GM18870 (cell line): ENCODE results near the gene NINJ2.
"Not testable (repeated sequence)": the region's sequence is repeated elsewhere in the genome, so short reads cannot be mapped to it uniquely, and the experiment has no call there.

Experiments used
- ATAC-seq: cut with Tn5 transposase; IDR thresholded peaks from one replicate; pipeline ENCODE4 v1.9.1; 2021; ENCODE audit warnings: moderate library complexity; ENCODE audit not compliant: unreplicated experiment

Gene NINJ2

DNA sequence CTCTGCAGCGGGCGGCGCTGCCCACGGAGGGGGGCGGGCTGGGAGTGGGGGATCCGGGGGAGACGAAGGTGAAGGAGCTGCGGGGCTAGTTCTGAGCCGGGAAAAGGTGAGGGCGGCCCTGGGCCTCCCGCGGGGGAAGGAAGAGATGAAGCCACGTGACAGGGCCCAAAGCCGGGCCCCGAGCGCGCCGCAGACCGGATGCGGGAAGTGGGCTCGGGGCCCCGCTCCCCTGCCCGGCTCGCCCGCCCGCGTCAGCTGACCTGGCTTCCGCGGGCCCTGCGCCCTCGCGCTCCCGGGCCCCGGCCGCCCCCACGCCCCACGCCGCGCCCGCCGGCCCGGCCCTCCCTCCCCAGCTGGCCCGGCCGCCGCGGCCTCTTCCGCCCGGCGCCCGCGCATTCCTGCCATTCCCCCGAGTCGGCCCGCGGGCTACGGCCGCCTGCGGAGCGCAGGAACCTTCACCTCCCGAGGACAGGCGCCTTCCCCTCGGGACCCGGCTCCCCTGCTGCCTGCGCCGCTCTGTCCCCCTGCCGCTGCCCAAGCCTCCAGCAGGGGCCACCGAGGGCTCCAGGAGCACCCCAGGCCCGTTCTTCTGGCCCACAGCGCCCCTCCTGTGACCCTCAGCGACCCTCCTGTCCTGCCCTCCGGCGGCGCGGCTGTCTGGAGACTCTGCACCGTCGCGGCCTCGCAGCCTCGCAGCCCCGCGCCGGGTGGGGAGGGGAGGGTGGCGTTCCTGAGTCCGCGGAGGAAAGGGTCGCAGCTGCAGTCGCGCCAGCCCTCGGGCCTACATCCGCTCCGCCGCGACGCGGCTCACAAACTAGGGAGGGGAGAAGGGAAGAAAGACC, 20.4 kb downstream of the NINJ2 start:
- no peak for ATAC-seq

DNA sequence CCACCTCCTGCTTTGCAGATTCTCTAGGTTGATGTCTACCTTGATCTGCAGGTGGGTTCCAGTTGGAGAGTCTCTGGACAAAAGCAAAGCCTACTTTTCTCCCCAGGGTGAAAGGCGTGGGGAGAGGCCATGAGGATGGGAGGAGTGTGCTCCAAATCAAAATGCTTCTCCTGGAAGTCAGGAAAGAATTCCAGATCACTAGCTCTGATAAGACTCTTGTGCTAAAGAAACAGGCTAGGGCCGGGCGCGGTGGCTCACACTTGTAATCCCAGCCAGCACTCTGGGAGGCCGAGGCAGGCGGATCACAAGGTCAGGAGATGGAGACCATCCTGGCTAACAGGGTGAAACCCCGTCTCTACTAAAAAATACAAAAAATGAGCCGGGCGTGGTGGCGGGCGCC, 21.9 kb downstream of the NINJ2 start:
- not testable (repeated sequence) for ATAC-seq

DNA sequence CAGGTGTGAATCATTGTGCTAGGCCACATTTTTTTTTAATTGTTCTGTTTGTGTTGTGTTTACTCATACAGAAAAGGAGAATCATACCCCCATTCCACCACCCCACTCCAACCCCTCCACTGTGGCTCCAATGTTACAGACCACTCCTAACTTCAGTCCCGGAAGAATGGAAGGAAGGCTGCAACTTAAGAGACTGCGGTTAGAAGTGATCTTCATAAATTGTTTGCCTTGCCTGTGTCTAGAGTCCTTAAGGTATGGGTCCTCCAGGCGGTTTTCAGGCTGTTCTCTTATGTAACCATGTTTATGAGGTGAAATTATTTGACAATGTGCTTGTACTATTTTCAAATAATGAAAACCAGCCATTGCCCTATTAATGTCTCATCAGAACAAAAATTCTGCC, 22.5 kb downstream of the NINJ2 start:
- ATAC-seq = no peak

DNA sequence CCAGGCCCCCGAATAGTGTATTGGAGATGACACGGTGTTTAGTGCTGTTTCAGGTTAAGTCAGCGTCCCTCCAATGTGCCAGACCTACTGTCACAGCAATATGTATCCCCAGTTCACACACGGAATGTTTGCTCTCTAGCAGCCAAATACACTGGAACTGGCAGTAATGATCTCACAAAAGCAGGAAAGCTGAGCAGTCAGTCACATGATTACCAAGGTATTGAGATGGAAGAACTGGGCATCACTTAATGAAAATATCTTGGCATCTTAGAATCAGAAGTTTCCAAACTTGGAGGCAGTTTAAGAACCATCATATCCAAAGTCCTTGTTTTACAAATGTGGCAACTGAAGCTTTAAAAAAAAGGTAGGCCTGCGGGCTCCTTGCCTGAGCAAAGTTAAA, 23.3 kb downstream of the NINJ2 start:
- no peak for ATAC-seq

DNA sequence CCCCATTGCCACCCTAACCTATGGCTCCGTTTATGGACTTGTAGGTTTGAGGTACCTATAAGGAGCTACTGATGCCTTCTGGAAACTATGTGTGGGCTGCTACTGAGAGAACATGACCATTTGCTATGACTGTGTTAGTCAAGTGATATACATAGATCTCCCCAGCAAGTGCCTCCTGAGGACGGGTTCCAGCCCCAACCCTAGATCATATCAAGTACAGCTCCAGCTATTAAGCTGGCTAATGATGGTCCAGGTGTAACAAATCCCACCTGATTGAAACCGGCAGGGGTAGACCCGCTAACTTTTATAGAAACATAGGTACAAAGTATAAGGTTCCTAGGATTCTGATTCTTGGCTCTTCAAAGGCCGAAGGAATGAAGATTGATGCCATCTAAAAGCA, 23.7 kb downstream of the NINJ2 start:
- no peak for ATAC-seq

DNA sequence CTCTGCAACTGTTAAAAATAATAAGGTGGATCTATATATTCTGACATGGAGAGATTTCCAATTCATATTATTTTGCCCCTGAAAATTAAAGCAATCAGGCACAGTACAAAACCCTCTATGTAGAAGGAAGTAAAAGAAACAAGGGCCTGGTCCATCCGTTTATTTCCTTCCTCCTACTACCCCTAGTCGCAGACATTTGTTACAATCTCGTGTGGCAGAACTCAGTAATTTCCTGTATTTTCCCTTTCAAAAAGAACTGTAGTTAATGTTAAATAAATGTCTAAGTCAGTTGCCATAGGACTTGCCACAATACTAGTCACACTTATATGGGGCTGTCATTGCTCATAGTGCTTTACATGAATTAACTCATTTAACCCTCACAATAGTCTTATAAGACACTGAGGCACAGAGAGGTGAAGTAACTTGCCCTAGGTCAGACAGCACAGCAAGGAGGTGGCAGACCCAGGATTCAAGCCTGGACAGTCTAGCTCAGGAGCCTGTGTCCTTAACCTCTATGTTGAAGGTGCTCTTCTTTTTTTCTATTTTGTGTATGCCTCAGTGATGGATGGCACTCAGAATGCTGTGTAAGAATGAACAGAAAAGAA, 24.2 kb downstream of the NINJ2 start:
- ATAC-seq = no peak

DNA sequence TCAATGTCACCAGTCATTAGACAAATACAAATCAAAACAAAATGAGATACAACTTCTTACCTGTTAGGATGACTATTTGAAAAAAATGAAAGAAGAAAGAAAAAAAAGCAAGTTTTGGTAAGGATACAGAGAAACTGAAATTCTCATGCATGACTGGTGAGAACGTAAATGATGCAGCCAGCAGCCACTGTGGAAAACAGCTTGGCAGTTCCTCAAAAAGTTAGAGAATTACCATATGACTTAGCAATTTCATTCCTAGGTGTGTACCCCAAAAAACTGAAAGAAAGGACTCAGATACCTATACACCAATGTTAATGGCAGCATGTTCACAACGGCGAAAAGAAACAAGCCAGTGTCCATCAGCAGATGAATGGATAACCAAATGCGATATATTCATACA, 26.6 kb downstream of the NINJ2 start:
- no peak for ATAC-seq

DNA sequence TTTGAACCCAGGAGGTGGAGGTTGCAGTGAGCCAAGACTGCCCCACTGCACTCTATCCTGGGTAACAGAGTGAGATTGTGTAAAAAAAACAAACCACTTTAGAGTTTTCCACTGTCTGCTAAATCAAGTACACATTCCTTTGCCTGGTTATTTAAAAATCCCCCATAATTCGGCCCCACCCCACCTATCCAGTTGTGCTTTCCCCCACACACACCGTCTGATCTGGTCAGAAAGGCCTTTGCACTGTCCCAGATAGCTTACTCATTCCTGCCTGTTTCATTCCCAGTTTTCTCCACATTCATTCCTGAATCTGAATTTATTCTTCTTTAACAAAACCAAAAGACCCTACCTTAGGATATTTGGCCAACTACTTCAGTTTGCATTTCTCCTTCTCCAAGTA, 29.5 kb downstream of the NINJ2 start:
- no peak for ATAC-seq

DNA sequence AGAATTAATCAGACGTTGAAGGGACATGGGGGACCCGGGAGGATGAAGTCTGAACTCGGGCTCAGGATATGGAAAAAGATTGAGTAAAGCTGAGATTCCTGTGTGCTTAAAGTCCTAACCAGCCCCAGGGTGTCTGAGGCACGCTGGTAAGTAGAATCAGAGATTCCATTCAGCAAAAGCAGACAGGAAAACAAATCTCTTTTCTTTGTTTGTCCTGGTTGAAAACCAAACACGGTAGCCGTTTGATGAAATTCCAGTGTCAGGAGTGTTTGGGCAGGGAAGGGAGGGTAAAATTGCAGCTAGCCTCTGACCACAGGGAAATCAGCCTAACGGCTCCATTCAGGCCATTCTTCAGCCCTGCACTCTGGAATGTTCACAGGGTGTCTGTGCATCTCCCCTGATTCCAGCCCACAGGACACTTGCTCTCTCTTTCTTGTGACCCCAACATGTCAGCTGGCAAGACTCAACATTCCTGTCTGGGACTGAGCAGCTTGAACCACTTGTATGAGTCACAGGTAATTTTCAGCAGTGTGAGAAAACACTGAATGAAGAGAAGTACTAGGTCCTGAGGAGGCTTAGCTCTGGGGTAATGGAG, 31.0 kb downstream of the NINJ2 start:
- no peak for ATAC-seq

DNA sequence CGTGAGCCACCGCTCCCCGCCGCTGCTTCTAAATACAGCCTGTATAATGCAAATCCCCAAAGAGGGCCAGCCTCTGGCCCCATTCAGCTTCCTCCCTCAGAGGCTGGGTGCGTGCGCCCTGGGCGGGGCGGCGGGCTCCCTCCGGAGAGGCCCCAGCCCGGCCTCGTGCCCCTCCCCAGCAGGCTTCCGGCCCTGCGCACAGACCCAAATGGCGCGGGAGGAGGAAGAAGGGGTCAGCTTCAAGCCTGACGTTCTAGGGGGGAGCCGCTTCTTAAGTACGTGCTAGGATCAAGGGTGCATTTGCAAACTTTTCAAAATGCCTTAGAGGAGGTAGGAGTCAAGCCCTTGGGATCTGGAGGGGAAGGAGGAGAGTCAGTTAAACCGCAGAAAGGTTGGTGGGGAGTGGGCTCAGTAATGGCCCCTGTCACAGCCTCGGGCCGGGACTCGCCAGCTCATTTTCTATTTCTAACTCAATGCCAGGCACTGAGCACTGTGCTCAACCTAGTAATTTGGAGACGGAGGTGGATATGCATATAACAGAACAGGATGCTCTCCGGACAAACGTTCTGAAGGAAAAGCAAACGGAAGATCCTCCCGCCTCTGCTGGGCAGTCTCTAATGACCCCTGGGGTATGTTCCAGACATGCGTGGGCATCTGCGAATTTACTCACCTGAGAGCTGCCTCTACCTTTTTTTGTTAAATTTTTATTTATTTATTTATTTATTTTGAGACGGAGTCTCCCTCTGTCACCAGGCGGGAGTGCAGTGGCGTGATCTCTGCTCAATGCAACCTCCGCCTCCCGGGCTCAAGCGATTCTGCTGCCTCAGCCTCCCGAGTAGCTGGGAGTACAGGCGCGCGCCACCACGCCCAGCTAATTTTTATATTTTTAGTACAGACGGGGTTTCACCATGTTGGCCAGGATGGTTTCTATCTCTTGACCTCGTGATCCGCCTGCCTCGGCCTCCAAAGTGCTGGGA, 32.3 kb downstream of the NINJ2 start:
- no peak for ATAC-seq

DNA sequence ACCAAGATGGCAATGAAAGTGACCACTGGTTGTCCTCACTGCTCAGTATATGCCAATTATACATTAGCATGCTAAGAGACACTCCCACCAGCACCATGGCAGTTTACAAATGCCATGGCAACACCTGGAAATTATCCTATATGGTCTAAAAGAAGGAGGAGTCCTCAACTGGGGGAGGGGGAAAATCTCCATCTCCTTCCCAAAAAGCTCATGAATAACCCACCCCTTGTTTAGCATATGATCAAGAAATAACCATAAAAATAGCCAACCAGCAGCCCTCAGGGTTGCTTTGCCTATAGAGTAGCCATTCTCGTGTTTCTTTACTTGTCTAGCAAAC, 34.5 kb downstream of the NINJ2 start:
- not testable (repeated sequence) for ATAC-seq

DNA sequence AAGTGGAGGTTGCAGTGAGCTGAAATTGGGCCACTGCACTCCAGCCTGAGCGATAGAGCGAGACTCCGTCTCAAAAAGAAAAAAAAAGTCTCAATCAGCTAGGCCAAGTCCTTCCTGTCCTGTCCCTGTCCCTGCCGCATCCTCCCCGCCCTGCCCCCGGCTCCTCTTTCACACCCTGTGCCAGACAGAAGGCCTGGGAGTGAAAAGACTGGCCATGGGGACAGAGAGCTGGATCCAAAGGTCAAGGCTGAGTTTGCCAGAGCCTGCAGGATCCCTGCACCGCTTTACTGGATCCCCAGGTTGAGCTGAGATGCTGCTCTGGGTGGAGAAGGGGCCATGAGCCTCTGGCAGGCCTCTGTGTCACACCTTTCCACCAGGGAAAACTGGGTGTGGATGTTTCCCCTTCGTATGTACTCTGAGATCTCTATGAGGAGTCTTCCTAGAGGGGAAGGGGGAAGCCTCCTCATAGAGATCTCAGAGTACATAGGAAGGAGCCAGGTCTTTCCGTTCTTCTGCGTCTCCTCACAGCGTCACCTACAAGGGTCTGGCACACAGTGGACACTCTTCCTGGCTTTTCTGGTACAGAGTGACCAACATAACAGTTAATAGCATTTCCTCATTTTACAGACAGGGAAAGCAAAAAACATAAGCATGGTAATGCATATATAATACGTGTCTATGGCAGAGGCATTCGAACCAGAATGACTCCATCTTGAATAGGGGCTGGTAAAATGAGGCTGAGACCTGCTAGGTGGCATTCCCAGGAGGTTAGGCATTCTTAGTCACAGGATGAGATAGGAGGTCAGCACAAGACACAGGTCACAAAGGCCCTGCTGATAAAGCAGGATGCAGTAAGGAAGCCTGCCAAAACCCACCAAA, 35.1 kb downstream of the NINJ2 start:
- no peak for ATAC-seq

DNA sequence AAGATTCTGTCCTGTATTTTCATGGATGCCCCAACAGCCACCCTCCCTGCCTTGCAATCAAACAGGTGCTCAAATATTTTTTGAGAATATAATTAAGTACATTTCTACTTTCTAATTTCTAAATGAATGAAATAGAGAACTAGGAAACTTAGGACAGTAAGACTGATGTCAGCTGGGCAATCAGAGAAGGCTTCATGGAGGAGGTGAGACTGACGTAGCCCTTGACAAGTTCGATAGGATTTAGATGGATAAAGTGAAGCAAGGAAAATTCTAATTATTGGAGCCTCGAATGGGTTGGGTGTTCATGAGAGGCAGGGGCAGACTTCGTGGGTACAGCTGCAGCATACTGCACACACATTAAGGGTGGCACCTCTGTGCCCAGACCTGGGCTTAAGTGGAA, 36.0 kb downstream of the NINJ2 start:
- no peak for ATAC-seq

DNA sequence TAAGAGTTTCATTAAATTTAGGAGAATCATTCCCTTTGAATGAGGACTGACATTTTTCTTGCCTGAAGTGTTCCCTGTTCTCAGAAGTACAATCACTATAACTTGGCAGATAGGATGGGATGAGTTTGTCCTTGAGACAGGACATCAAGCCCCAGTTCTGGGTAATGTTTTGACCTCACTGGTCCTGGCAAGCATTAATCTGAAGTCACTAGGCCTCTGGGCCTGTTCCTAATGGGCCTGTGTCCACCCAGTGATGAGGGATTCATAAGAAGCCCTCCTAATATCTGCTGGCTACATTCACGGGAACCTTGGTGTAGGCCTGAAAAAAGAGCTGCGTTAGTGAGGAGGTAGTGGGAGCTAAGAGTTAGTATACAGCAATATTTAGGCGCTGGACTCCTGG, 37.2 kb downstream of the NINJ2 start:
- no peak for ATAC-seq

DNA sequence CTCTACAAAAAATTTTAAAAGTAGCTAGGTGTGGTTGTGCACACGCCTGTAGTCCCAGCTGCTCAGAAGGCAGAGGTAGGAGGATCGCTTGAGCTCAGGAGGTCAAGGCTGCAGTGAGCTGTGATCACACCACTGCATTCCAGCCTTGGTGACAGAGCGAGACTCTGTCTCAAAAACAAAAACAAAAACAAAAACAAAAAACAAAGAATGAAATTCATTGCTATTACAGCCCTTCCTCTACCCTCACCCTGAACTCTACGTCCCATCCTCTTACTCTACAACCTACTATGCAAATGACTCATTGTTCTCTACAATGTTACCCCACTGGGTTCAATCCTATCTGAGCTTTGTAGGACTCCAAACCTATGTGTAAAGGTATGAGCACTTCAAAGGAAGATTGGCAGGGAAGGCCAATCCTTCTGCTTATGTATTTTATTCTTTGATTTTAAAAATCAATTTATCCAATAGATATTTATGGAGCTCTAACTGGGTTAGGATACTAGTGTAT, 39.3 kb downstream of the NINJ2 start:
- ATAC-seq = no peak

DNA sequence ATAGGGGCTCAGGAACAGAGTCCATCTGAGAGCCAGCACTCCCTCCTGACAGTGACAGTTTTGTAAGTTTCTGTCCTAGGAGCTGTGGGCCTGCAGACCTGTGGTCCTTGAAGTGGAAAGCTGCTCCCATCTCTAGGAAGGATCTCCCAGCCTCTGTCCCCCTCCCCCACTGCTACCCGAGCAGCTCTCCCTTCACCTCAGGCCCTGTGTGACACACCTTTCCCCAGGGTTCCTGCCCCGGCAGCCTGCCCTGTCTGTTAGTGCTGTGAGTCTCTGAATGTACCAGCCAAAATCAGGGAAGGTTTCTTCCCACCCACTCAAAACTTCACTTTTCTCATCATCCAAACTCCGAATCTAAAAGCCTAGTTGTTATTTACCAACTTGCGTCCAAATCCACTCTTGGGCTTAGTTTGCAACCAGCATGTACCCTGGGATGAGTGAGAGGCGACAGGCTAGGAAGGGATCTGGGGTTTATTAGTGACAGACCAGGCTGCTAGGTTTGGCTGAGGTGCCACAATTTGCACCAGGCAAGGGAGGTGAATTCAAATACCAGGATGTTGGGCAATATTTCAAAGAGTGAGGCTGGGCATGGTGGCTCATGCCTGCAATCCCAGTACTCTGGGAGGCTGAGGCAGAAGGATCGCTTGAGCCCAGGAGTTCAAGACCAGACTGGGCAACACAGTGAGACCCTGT, 39.9 kb downstream of the NINJ2 start:
- ATAC-seq = no peak

DNA sequence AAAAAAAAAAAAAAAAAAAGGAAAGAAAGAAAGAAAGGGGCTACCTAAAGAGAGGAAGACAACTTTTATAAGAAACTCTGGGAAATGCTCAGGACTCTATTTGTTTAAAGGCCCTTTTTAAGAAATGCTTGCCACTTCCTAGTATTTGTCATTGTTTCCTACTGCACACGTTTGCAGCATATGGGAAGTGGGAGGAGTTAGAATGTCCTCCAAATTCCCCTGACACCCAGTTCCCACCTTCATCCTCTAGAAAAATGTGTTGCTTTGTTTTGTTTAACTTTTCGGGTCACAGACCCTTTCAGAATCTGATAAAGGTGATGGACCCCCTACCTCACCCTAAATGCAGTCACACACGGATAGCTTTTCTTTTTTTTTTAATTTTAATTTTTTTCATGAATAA, 40.8 kb downstream of the NINJ2 start:
- no peak for ATAC-seq

DNA sequence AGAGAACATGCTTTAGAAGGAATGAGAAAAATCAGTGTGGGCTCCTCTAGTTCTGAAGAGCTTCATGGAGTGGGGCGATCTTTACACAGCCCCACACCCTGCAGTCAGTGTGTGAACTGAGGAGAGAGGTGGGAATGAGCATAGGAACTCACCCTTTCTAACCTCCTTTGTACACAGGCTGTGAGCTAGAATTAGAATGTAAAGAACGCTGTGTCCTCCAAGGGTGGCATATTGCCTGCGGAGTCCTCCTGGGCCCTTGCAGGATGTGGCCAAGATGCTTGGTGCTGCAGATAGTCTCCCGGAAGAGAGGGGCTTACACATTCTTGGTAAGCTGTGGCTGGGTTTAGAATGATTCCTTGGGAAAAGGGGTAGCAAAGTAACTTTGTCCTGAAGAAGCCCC, 43.9 kb downstream of the NINJ2 start:
- ATAC-seq = no peak

DNA sequence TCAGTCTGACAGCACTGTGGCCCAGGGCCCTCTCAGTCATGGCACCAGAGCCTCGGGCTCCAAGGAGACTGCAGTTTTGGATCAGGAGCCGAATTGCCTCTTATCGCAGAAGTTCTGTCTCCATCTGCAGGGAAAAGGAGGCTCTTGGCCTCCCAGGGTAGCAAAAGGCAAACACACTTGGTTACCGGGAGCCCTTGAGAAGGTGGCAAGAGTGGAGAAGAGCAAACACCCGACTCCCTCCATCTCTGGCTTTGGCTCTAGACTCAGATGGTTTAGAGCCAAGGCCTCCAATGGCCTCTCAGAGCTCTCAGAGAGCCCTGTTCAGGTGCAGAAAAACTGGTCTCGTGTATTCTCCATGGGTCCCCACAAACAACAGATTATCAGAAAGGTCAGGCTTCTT, 44.6 kb downstream of the NINJ2 start:
- no peak for ATAC-seq
